ENCODE measurements around the gene STRA8.

GRCh38 chr7:135290594-135290993, 57.0 kb downstream of the STRA8 start:
- TF ChIP-seq CTCF (IDR thresholded peaks at IDR 0.05) (no peak), POLR2A (IDR thresholded peaks at IDR 0.05) (no peak)
